Panc1 (cell line): ENCODE results near the gene C22orf23. TPM values are rescaled to one million over a fixed set of nuclear protein-coding genes. Genes with fewer than 3 reads are reported as not detected.

Experiments used
- ATAC-seq: fragments of 200-7000 bp; cut with Tn5 transposase; 2 replicates; pipeline ENCODE4 v1.9.1; 2020; ENCODE audit warnings: mild to moderate bottlenecking, moderate library complexity
- BruUV-seq: library from RNA; stranded (reverse); fragments of 400-500 nt; replicated peaks from 2 replicates; lab custom pipeline; 2021; lab: Mats Ljungman, UMichigan
- CTCF ChIA-PET: fragments of 300-600 bp; sonication (Branson Sonifier 250); formaldehyde crosslinking; loops from one replicate; lab custom pipeline; 2022; ENCODE audit warnings: antibody characterized with exemption; lab: Charles Lee
- POLR2A ChIA-PET: fragments of 300-600 bp; sonication (Branson Sonifier 250); formaldehyde crosslinking; loops from one replicate; lab custom pipeline; 2022; ENCODE audit warnings: antibody characterized with exemption; lab: Charles Lee
- DNase-seq: peaks from one replicate; pipeline ENCODE4 v3.0.0-alpha.2; 2010; ENCODE audit warnings: low read depth, low spot score
- H3K27ac ChIP-seq: 2 replicates; pipeline ENCODE4 v1.5.1; 2011; ENCODE audit warnings: mild to moderate bottlenecking, low read length, inconsistent platforms
- H3K27me3 ChIP-seq: fragments of 200-500 bp; sonication (Bioruptor generic); 2 replicates; pipeline ENCODE4 v1.6.0; 2014; ENCODE audit warnings: low read length, inconsistent platforms; ENCODE audit not compliant: control insufficient read depth, insufficient read depth
- H3K36me3 ChIP-seq: fragments of 200-500 bp; sonication (Bioruptor generic); 2 replicates; pipeline ENCODE4 v1.5.1; 2014; ENCODE audit warnings: inconsistent platforms, mild to moderate bottlenecking, low read length, moderate library complexity; ENCODE audit not compliant: control insufficient read depth, insufficient read depth
- H3K4me1 ChIP-seq: 2 replicates; pipeline ENCODE4 v1.5.1; 2011; ENCODE audit warnings: inconsistent platforms, mild to moderate bottlenecking, low read length, moderate library complexity; ENCODE audit not compliant: control insufficient read depth, insufficient read depth
- H3K4me3 ChIP-seq, 2 experiments: 2 replicates each; pipeline ENCODE4 v1.5.1; 2011 to 2012; ENCODE audit warnings: low read depth in 2 of 2, low read length in 2 of 2, mild to moderate bottlenecking in 2 of 2, inconsistent platforms in 1 of 2, moderate library complexity in 1 of 2
- H3K9me3 ChIP-seq: fragments of 200-500 bp; sonication (Bioruptor generic); 2 replicates; pipeline ENCODE4 v1.5.1; 2014; ENCODE audit warnings: low read depth, mild to moderate bottlenecking, inconsistent platforms, low read length, moderate library complexity; ENCODE audit not compliant: control insufficient read depth, insufficient read depth
- POLR2AphosphoS5 ChIP-seq: IDR thresholded peaks from 2 replicates; pipeline ENCODE4 v1.6.1; 2012; ENCODE audit warnings: mild to moderate bottlenecking, low read depth, low read length, moderate library complexity
- SIN3A ChIP-seq: IDR thresholded peaks from 2 replicates; pipeline ENCODE4 v1.6.1; 2012; ENCODE audit warnings: low read depth, mild to moderate bottlenecking, low read length, moderate library complexity, borderline replicate concordance; ENCODE audit not compliant: insufficient read depth
- TCF7L2 ChIP-seq: IDR thresholded peaks from 2 replicates; pipeline ENCODE4 v1.6.1; 2011; ENCODE audit warnings: mild to moderate bottlenecking, low read depth, low read length, inconsistent platforms
- in situ Hi-C: cut with HindIII; loops from 2 replicates; pipeline ENCODE4 v1.10.0; 2016; ENCODE audit warnings: low sequenced_read_pairs, low pct_unique_long_range_greater_than_20kb
- intact Hi-C: fragments of 100-400 bp; cut with micrococcal nuclease; formaldehyde crosslinking; loops from one replicate; pipeline ENCODE4 v1.10.0; 2022; ENCODE audit not compliant: unreplicated experiment
- total RNA-seq: library from RNA; stranded (reverse); gene quantifications from one replicate; pipeline ENCODE4 v1.2.1, GENCODE V29; 2021; ENCODE audit not compliant: unreplicated experiment
- TF ChIP-seq, protein P1 (sequence below): fragments of 450-650 bp; IDR thresholded peaks from 2 replicates; pipeline ENCODE4 v1.5.1; 2017; ENCODE audit warnings: mild to moderate bottlenecking
- TF ChIP-seq, protein P2 (sequence below), 2 experiments: IDR thresholded peaks; 2 replicates each; pipeline ENCODE4 v1.6.1; 2011 to 2012; ENCODE audit warnings: low read depth in 2 of 2, control low read depth in 1 of 2, low read length in 1 of 2, mild to moderate bottlenecking in 1 of 2, moderate library complexity in 1 of 2; ENCODE audit not compliant: insufficient read depth in 1 of 2

C22orf23 gene
- total RNA-seq, 1 experiment from 2014 or later = 0.49 TPM

DNA sequence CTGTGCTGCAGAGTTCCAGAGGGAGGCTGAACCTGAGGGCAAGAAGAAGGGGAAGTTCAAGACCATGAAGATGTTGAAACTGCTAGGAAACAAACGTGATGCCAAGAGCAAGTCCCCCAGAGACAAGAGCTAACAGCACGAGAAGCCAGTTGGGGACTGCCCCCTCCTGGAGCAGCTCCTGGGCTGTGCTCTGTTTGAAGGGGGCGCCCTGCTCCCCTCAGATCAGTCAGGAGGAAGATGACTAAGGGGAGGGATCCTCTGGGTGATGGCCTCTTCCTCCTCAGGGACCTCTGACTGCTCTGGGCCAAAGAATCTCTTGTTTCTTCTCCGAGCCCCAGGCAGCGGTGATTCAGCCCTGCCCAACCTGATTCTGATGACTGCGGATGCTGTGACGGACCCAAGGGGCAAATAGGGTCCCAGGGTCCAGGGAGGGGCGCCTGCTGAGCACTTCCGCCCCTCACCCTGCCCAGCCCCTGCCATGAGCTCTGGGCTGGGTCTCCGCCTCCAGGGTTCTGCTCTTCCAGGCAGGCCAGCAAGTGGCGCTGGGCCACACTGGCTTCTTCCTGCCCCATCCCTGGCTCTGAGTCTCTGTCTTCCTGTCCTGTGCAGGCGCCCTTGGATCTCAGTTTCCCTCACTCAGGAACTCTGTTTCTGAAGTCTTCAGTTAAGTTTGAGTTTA lies 12.6 kb downstream of the C22orf23 start:
- TF ChIP-seq TCF7L2 = no peak
- TF ChIP-seq, protein P1, sequence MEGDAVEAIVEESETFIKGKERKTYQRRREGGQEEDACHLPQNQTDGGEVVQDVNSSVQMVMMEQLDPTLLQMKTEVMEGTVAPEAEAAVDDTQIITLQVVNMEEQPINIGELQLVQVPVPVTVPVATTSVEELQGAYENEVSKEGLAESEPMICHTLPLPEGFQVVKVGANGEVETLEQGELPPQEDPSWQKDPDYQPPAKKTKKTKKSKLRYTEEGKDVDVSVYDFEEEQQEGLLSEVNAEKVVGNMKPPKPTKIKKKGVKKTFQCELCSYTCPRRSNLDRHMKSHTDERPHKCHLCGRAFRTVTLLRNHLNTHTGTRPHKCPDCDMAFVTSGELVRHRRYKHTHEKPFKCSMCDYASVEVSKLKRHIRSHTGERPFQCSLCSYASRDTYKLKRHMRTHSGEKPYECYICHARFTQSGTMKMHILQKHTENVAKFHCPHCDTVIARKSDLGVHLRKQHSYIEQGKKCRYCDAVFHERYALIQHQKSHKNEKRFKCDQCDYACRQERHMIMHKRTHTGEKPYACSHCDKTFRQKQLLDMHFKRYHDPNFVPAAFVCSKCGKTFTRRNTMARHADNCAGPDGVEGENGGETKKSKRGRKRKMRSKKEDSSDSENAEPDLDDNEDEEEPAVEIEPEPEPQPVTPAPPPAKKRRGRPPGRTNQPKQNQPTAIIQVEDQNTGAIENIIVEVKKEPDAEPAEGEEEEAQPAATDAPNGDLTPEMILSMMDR = no peak
- TF ChIP-seq SIN3A = no peak
- TF ChIP-seq POLR2AphosphoS5 = no peak
- TF ChIP-seq, protein P2, sequence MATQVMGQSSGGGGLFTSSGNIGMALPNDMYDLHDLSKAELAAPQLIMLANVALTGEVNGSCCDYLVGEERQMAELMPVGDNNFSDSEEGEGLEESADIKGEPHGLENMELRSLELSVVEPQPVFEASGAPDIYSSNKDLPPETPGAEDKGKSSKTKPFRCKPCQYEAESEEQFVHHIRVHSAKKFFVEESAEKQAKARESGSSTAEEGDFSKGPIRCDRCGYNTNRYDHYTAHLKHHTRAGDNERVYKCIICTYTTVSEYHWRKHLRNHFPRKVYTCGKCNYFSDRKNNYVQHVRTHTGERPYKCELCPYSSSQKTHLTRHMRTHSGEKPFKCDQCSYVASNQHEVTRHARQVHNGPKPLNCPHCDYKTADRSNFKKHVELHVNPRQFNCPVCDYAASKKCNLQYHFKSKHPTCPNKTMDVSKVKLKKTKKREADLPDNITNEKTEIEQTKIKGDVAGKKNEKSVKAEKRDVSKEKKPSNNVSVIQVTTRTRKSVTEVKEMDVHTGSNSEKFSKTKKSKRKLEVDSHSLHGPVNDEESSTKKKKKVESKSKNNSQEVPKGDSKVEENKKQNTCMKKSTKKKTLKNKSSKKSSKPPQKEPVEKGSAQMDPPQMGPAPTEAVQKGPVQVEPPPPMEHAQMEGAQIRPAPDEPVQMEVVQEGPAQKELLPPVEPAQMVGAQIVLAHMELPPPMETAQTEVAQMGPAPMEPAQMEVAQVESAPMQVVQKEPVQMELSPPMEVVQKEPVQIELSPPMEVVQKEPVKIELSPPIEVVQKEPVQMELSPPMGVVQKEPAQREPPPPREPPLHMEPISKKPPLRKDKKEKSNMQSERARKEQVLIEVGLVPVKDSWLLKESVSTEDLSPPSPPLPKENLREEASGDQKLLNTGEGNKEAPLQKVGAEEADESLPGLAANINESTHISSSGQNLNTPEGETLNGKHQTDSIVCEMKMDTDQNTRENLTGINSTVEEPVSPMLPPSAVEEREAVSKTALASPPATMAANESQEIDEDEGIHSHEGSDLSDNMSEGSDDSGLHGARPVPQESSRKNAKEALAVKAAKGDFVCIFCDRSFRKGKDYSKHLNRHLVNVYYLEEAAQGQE (IDR thresholded peaks at IDR 0.05; ENCODE audit: insufficient read depth in 1 of 2, low read depth in 2 of 2, low read length in 1 of 2) = no peak
- DNase-seq (no peak), ATAC-seq (no peak)
- Histone ChIP-seq H3K27ac (no peak overlapping the region), H3K36me3 (no peaks in the 10 kb centered on the region), H3K9me3 (no peaks in the 10 kb centered on the region), H3K4me1 (no peaks in the 10 kb centered on the region), H3K27me3 (no peaks in the 10 kb centered on the region), H3K4me3 (no peak overlapping the region)
- ChIA-PET POLR2A (no interaction called here), CTCF (no interaction called here)
- in situ Hi-C loops = no loop called here
- intact Hi-C loops = no loop called here
- BruUV-seq = no TSS peak

DNA sequence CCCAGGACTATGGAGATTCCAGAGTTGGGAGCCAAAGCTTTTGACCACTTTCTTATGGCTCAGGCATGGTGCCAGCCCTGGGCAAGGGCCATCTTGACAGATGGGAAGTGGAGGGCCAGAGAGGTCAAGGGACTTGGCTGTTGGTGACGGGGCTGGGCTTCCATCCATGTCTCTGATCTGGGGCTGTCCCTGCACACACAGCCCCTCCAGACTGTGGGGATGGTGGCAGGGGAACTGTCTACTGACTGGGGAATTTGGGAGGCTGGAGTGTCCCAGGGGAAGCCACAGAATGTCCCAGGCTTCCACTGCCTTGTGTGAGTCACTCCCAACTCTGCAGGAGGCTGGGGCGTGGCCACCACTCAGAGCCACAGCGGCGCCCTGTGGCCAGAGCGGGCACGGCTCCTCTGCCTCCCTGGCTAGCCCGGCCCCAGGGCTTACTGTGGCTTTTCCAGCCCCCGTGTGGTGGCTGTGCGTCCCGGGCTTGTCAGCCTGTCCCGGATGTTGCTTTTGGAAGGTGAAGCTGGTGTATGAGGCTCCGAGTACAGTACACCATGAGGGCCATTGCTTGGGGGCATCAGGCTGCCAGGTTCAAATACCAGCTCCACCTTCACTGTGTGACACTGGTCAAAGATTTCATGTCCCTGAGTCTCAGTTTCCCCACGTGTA lies 19.6 kb downstream of the C22orf23 start:
- intact Hi-C loops = no loop called here
- DNase-seq (peak; percentile 67), ATAC-seq (peak; percentile 97)
- no peak overlapping the region for H3K4me3 ChIP-seq
- in situ Hi-C loops = no loop called here
- no peaks in the 10 kb centered on the region for H3K9me3 ChIP-seq
- H3K4me1 ChIP-seq = peaks cover 11% of the 10 kb centered on the region
- BruUV-seq = no TSS peak
- H3K27ac ChIP-seq = no peak overlapping the region
- TF ChIP-seq POLR2AphosphoS5 = no peak
- TF ChIP-seq, protein P1 = peak; percentile 91
- ChIA-PET POLR2A (interaction anchor here (0.6 kb wide), 1 partner anchor 100 kb away, joined by 3 read pairs; no protein-coding TSS in a partner anchor), CTCF (interaction anchor here (0.5 kb wide), 1 partner anchor 27 kb away, joined by 3 read pairs; no protein-coding TSS in a partner anchor)
- no peaks in the 10 kb centered on the region for H3K27me3 ChIP-seq
- H3K36me3 ChIP-seq = no peaks in the 10 kb centered on the region
